Measurements from ENCODE around the gene CLCN2.

CLCN2 gene

GRCh38 chr3:184322731-184323487 lies 38.5 kb downstream of the CLCN2 start:
- no peak for DNase-seq (ENCODE audit: low read depth)
- TF ChIP-seq CTCF (IDR thresholded peaks at IDR 0.05; ENCODE audit: control insufficient read depth, extremely low read depth, insufficient read depth): no peak
- H3K4me3 ChIP-seq (ENCODE audit: low read depth, low read length): no peak overlapping the region

- H3K4me3 ChIP-seq (ENCODE audit: low read depth, low read length): no peak overlapping the region
- no peak for TF ChIP-seq CTCF (IDR thresholded peaks at IDR 0.05; ENCODE audit: control insufficient read depth, extremely low read depth, insufficient read depth)
- DNase-seq (ENCODE audit: low read depth): no peak
Measured at GRCh38 chr3:184321666-184322065, 39.7 kb downstream of the CLCN2 start.

- TF ChIP-seq CTCF (IDR thresholded peaks at IDR 0.05; ENCODE audit: control insufficient read depth, extremely low read depth, insufficient read depth): no peak
- DNase-seq (ENCODE audit: low read depth): peak; percentile 83
- peak overlapping the region; percentile 43 for H3K4me3 ChIP-seq (ENCODE audit: low read depth, low read length)
Measured at GRCh38 chr3:184320104-184320445, 41.3 kb downstream of the CLCN2 start.

- TF ChIP-seq CTCF (IDR thresholded peaks at IDR 0.05; ENCODE audit: control insufficient read depth, extremely low read depth, insufficient read depth): no peak
- peak overlapping the region; percentile 98; the same call in 1 of the 2 replicates for H3K4me3 ChIP-seq (ENCODE audit: low read depth, low read length)
- DNase-seq (ENCODE audit: low read depth): no peak
Measured at GRCh38 chr3:184317201-184317600, 44.2 kb downstream of the CLCN2 start.

- no peak for DNase-seq (ENCODE audit: low read depth)
- H3K4me3 ChIP-seq (ENCODE audit: low read depth, low read length): peak overlapping the region; percentile 98
- no peak for TF ChIP-seq CTCF (IDR thresholded peaks at IDR 0.05; ENCODE audit: control insufficient read depth, extremely low read depth, insufficient read depth)
Measured at GRCh38 chr3:184316792-184317191, 44.6 kb downstream of the CLCN2 start.

GRCh38 chr3:184315871-184316661 lies 45.3 kb downstream of the CLCN2 start:
- DNase-seq (ENCODE audit: low read depth): no peak
- peak overlapping the region; percentile 98 for H3K4me3 ChIP-seq (ENCODE audit: low read depth, low read length)
- TF ChIP-seq CTCF (IDR thresholded peaks at IDR 0.05; ENCODE audit: control insufficient read depth, extremely low read depth, insufficient read depth): no peak
